Peyer's patch (tissue), 4 donors: Measurements from ENCODE around the gene MTMR10.

Experiments
- CTCF ChIP-seq, 6 experiments: fragments of 450-650 bp in 4 of 6; fragments of 200-600 bp in 2 of 6; sonication (generic) in 1 of 6; IDR thresholded peaks; one replicate each; pipeline ENCODE4 v1.5.1; 2017 to 2019; ENCODE audit warnings: antibody characterized with exemption in 6 of 6, mild to moderate bottlenecking in 3 of 6, moderate library complexity in 1 of 6
- POLR2A ChIP-seq, 2 donors: fragments of 450-650 bp; IDR thresholded peaks; one replicate each; pipeline ENCODE4 v1.5.1; 2017; ENCODE audit warnings: antibody characterized with exemption in 2 of 2, mild to moderate bottlenecking in 2 of 2, moderate library complexity in 2 of 2

DNA sequence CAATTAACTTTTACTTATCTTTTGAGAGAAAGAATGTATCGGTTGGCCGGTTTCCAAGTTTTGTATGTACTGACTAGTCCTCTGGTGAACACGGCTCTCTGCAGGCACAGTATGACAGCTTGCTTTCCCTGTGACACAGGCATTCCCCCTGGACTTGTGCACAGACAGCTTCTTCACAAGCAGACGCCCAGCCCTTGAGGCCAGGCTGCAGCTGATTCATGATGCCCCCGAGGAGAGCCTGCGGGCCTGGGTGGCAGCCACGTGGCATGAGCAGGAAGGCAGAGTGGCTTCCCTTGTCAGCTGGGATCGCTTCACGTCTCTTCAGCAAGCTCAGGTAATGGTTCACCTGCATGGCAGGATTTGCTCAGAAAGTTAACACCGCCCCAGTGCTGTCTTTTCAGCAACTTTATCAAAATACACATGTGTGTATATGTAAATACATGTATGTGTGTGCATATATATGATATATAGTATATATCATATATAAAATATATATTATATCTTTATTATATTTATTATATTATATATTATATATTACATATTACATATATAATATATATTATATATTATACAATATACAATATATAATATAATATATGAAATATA, 62.3 kb downstream of the MTMR10 start:
- TF ChIP-seq CTCF (IDR thresholded peaks at IDR 0.05) = no peak
- no peak for TF ChIP-seq POLR2A (IDR thresholded peaks at IDR 0.05)
